NCI-H446 treated with DMSO at 0.1 percent for 48 hours (cell line): Measurements from ENCODE around the gene UBE2G2.
A peak's percentile ranks its signal among the peaks of the same experiment; 100 is the strongest.

ENCODE experiments used
- DNase-seq: peaks from one replicate; lab custom pipeline; 2025; lab: John Stamatoyannopoulos, UW

UBE2G2 gene

GRCh38 chr21:44790368-44790767 lies 11.3 kb downstream of the UBE2G2 start:
- DNase-seq = no peak

DNA sequence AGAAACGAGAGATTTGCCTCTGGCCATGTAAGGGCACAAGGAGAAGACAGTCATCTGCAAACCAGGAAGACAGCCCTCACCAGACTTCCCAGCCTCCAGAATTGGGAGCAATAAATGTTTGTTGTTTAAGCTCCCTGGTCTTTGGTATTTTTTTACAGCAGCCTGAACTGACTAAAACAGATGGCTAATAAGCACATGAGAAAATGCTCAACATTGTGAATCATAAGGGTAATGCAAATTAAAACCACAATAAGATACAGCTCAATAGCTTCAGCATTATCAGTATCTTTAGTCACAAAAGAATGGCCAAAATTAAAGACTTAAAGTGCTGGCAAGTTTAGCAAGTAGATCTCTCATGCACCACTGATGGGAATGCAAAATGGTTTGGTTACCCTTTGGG lies 11.7 kb downstream of the UBE2G2 start:
- DNase-seq = no peak

DNA sequence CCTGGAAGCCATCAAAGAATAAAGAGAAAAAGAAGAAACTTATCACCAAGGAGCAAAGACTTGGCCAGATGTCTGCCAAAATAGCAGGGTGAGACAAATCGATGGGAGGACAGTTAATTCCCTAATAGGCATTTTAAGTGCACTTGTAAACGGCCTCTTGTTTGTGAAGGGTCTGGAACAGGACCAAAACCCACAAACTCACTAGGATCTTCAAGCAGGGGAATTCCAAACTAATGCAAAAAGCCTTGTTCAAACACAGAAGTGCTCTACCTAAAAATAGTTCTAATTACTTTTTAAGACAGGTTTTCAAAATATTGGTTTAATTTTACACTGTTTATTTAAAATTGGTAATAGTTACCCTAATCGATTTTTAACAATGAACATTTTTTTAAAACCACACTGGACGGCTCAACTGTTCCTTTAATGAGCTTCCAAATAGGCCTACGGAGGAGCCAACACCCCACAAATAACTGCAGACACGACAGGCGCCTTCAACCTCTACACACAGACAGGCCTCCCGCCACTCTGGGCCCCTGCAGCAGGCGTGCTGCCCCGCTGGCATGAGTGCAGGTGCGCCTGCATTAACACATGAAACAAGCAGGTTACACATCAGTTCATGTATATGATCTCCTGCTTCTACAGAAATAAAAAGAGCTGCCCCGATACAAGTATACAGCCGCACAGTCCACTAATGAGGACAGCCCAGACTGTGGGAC lies 15.8 kb downstream of the UBE2G2 start:
- DNase-seq = peak; percentile 10

DNA sequence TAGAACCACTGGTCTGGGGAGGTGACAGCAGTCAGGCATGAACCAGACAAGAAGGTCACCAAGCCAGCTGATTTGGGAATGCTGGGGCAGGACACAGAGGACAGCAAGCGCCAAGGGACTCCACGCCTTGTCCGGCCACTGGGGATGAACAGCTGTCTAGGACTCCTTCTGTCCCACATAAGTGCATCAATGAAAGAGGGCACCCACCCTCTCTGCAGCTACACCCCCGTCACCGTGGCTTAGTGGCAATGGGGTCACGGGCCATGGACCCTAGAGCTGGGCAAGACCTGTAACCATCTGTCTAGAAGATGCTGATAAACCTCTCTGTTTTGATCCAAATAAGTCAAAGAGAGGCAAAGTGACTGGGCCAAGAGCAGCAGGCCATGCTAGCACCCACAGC lies 16.8 kb downstream of the UBE2G2 start:
- no peak for DNase-seq

- DNase-seq = no peak
Measured at GRCh38 chr21:44783020-44783696, 18.5 kb downstream of the UBE2G2 start.

DNA sequence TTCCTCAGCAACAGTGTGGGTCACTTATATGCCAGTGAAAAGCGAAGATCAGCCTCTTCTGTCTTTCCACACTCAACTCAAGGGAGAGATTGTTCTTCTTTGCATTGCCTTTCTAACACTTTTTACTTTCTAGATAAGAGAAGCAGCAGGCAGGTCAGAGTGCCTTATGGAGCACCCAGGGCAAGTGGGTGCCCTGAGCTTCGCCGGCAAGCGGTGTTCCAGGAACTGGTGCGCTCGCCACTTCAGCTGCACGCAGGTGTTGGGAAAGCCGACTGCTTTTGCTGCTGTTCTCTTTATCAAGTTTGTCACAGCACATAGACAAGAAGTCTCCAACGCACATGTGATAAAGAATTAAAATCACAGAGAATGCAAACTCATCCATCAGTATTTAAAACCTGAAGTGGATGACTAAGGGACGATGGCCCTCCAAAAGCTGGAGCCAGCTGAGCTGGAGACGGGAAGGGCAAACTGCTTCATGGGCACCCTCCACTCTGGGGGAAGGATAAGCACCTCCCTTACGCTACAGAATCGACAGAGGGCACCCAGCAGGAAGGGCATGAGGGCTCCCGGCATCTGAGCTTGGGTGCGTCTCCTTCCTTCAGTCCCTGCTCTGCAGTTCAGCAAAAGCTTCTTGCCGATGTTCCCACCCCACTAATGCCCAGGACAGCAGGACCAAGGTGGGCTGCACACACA lies 20.7 kb downstream of the UBE2G2 start:
- no peak for DNase-seq

GRCh38 chr21:44780137-44780502 lies 21.5 kb downstream of the UBE2G2 start:
- no peak for DNase-seq

- no peak for DNase-seq
Measured at GRCh38 chr21:44779417-44780136, 22.0 kb downstream of the UBE2G2 start.

- DNase-seq = no peak
Measured at GRCh38 chr21:44778983-44779382, 22.6 kb downstream of the UBE2G2 start.

GRCh38 chr21:44778499-44778911 lies 23.1 kb downstream of the UBE2G2 start:
- DNase-seq = no peak

DNA sequence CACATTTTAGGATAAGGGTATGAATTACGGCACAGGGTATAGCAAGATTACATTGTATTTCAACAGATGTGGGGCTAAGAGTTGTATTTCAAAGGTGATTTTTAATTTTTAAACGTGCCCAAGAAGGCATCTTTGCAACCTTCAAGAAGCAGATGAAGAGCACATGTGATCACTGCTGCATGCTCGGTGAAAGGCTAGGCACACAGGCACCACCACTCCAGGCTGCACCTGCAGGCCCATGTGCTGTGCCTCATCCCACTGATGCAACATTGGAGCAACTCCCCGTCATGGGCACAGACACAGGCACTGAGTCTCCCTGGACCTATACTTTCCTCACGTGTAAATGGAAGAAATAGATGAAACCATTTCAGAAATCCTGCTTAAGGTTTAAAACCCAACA lies 23.5 kb downstream of the UBE2G2 start:
- DNase-seq = no peak

GRCh38 chr21:44774972-44775371 lies 26.6 kb downstream of the UBE2G2 start:
- no peak for DNase-seq

- DNase-seq = no peak
Measured at GRCh38 chr21:44773291-44773932, 28.2 kb downstream of the UBE2G2 start.

GRCh38 chr21:44771896-44772525 lies 29.6 kb downstream of the UBE2G2 start:
- DNase-seq = no peak

- no peak for DNase-seq
Measured at GRCh38 chr21:44767834-44768831, 33.5 kb downstream of the UBE2G2 start.

- no peak for DNase-seq
Measured at GRCh38 chr21:44766818-44767354, 34.7 kb downstream of the UBE2G2 start.

- no peak for DNase-seq
Measured at GRCh38 chr21:44766014-44766817, 35.4 kb downstream of the UBE2G2 start.

DNA sequence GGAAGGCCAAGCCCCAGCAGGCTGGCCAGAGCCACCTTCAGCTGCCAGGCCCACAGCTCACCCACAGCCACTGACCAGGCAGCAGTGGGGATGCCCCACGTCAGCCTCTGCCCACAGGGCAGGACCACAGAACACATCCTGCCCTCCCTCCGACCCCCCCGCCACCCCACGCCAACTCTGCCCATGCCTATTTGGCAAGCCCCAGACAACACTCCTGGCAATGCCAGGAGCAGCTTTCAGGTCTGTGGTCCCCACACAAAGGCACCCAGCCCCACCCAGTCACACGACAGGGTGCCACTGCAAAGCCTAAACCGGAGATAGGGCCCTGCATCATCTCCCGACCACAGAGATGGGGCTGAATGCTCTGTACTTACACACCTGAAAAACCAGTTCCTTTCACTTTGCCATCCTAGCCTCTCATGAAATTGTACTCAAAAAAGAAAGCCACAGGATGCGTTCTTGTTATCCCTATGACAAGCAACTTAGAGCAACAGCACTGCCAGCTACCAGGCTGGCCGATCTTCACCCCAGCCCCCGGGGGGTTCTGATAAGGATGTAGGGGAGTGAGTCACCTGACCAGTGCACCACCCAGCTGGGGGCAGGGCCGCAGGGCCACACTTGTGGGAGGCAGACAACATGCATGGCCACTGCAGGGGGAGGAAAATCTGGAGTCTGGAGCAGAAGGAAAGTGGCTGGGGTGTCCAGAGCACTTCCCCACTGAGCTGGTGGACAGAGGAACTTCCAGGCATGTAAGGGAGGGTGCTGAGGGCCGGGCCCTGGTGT lies 36.2 kb downstream of the UBE2G2 start:
- no peak for DNase-seq
